Activated naive CD8-positive, alpha-beta T cell treated with anti-CD3 and anti-CD28 coated beads, Interleukin-2, amount 50 U/mL, for 24 hours (primary cell): ENCODE measurements around the gene SLC9B1.
A peak's percentile ranks its signal among the peaks of the same experiment; 100 is the strongest.

Experiments
- ATAC-seq: fragments of 150-1000 bp; cut with Tn5 transposase; one replicate; pipeline ENCODE4 v1.10.0; 2021
- DNase-seq: peaks from one replicate; pipeline ENCODE4 v3.0.0; 2021
- H3K27ac Mint-ChIP-seq: one replicate; pipeline ENCODE4 v1.8.0; 2021; ENCODE audit warnings: mild to moderate bottlenecking, mixed read lengths
- H3K27me3 Mint-ChIP-seq: one replicate; pipeline ENCODE4 v1.8.0; 2021; ENCODE audit warnings: mixed read lengths
- H3K36me3 Mint-ChIP-seq: one replicate; pipeline ENCODE4 v1.8.0; 2021; ENCODE audit warnings: low read depth, mixed read lengths
- H3K4me1 Mint-ChIP-seq: one replicate; pipeline ENCODE4 v1.8.0; 2021; ENCODE audit warnings: mixed read lengths
- H3K4me3 Mint-ChIP-seq: one replicate; pipeline ENCODE4 v1.8.0; 2021; ENCODE audit warnings: mild to moderate bottlenecking, moderate library complexity, mixed read lengths
- H3K9me3 Mint-ChIP-seq: one replicate; pipeline ENCODE4 v1.8.0; 2021; ENCODE audit warnings: mixed read lengths

The SLC9B1 gene

GRCh38 chr4:103019308-103020124 is at the start of gene SLC9B1:
Gene SLC9B1 (minus strand): TSS chr4:103019705. CDS start chr4:102991711, 27,994 bp downstream.
- ATAC-seq (peak; percentile 99), DNase-seq (peak; percentile 96)
- Mint-ChIP-seq H3K4me1 (peaks cover 20% of the 10 kb centered on the region), H3K36me3 (peaks cover 5% of the 10 kb centered on the region), H3K27ac (peak within 1 kb of the TSS; percentile 94), H3K9me3 (no peaks in the 10 kb centered on the region), H3K4me3 (peak within 1 kb of the TSS; percentile 85), H3K27me3 (no peaks in the 10 kb centered on the region)

- Mint-ChIP-seq H3K4me1 (peaks cover 35% of the 10 kb centered on the region), H3K36me3 (peaks cover 51% of the 10 kb centered on the region), H3K4me3 (no peak overlapping the region), H3K27ac (peak overlapping the region; percentile 56), H3K27me3 (no peaks in the 10 kb centered on the region), H3K9me3 (no peaks in the 10 kb centered on the region)
- ATAC-seq = peak; percentile 69
- no peak for DNase-seq
Measured at GRCh38 chr4:103067841-103068547, 48.5 kb upstream of the SLC9B1 start.

- Mint-ChIP-seq H3K27ac (no peak overlapping the region), H3K4me1 (no peaks in the 10 kb centered on the region), H3K27me3 (no peaks in the 10 kb centered on the region), H3K4me3 (no peak overlapping the region), H3K36me3 (peaks cover 38% of the 10 kb centered on the region), H3K9me3 (no peaks in the 10 kb centered on the region)
- DNase-seq = no peak
- ATAC-seq = no peak
Measured at GRCh38 chr4:103060453-103061148, 41.1 kb upstream of the SLC9B1 start.

GRCh38 chr4:103054030-103054429 is 34.5 kb upstream of the SLC9B1 start:
- DNase-seq (no peak), ATAC-seq (no peak)
- Mint-ChIP-seq H3K9me3 (no peaks in the 10 kb centered on the region), H3K27me3 (no peaks in the 10 kb centered on the region), H3K4me1 (peaks cover 10% of the 10 kb centered on the region), H3K36me3 (peaks cover 25% of the 10 kb centered on the region), H3K4me3 (no peak overlapping the region), H3K27ac (no peak overlapping the region)

- Mint-ChIP-seq H3K4me3 (no peak overlapping the region), H3K9me3 (no peaks in the 10 kb centered on the region), H3K36me3 (peaks cover 32% of the 10 kb centered on the region), H3K27ac (no peak overlapping the region), H3K27me3 (no peaks in the 10 kb centered on the region), H3K4me1 (peaks cover 10% of the 10 kb centered on the region)
- DNase-seq = no peak
- ATAC-seq = no peak
Measured at GRCh38 chr4:103052779-103053178, 33.3 kb upstream of the SLC9B1 start.

- Mint-ChIP-seq H3K9me3 (no peaks in the 10 kb centered on the region), H3K27ac (no peak overlapping the region), H3K4me3 (no peak overlapping the region), H3K27me3 (no peaks in the 10 kb centered on the region), H3K36me3 (peaks cover 36% of the 10 kb centered on the region), H3K4me1 (peaks cover 10% of the 10 kb centered on the region)
- DNase-seq (no peak), ATAC-seq (no peak)
Measured at GRCh38 chr4:103052145-103052544, 32.6 kb upstream of the SLC9B1 start.

GRCh38 chr4:103050736-103051436 is 31.4 kb upstream of the SLC9B1 start:
- DNase-seq = no peak
- no peaks in the 10 kb centered on the region for H3K27me3 Mint-ChIP-seq
- H3K36me3 Mint-ChIP-seq = peaks cover 42% of the 10 kb centered on the region
- H3K9me3 Mint-ChIP-seq = no peaks in the 10 kb centered on the region
- H3K27ac Mint-ChIP-seq = peak overlapping the region; percentile 50
- H3K4me1 Mint-ChIP-seq = peaks cover 14% of the 10 kb centered on the region
- ATAC-seq = no peak
- no peak overlapping the region for H3K4me3 Mint-ChIP-seq

GRCh38 chr4:103046416-103047290 is 27.1 kb upstream of the SLC9B1 start:
- DNase-seq (peak; percentile 16), ATAC-seq (peak; percentile 95)
- H3K9me3 Mint-ChIP-seq = no peaks in the 10 kb centered on the region
- H3K27ac Mint-ChIP-seq = no peak overlapping the region
- H3K4me3 Mint-ChIP-seq = no peak overlapping the region
- H3K27me3 Mint-ChIP-seq = no peaks in the 10 kb centered on the region
- H3K4me1 Mint-ChIP-seq = peaks cover 13% of the 10 kb centered on the region
- H3K36me3 Mint-ChIP-seq = peaks cover 49% of the 10 kb centered on the region

- no peaks in the 10 kb centered on the region for H3K27me3 Mint-ChIP-seq
- peaks cover 45% of the 10 kb centered on the region for H3K36me3 Mint-ChIP-seq
- DNase-seq = no peak
- H3K4me3 Mint-ChIP-seq = no peak overlapping the region
- no peak for ATAC-seq
- no peaks in the 10 kb centered on the region for H3K9me3 Mint-ChIP-seq
- no peak overlapping the region for H3K27ac Mint-ChIP-seq
- H3K4me1 Mint-ChIP-seq = peaks cover 4% of the 10 kb centered on the region
Measured at GRCh38 chr4:103044183-103044582, 24.7 kb upstream of the SLC9B1 start.

- H3K4me3 Mint-ChIP-seq = no peak overlapping the region
- no peak for DNase-seq
- no peak overlapping the region for H3K27ac Mint-ChIP-seq
- no peaks in the 10 kb centered on the region for H3K9me3 Mint-ChIP-seq
- no peak for ATAC-seq
- H3K36me3 Mint-ChIP-seq = peaks cover 18% of the 10 kb centered on the region
- H3K27me3 Mint-ChIP-seq = no peaks in the 10 kb centered on the region
- H3K4me1 Mint-ChIP-seq = no peaks in the 10 kb centered on the region
Measured at GRCh38 chr4:103036169-103036568, 16.7 kb upstream of the SLC9B1 start.

- Mint-ChIP-seq H3K27me3 (no peaks in the 10 kb centered on the region), H3K9me3 (no peaks in the 10 kb centered on the region)
Measured at GRCh38 chr4:103032574-103032973, 13.1 kb upstream of the SLC9B1 start.

GRCh38 chr4:103030791-103031190 is 11.3 kb upstream of the SLC9B1 start:
- Mint-ChIP-seq H3K4me3 (no peak overlapping the region), H3K4me1 (peaks cover 5% of the 10 kb centered on the region), H3K36me3 (peaks cover 23% of the 10 kb centered on the region), H3K9me3 (no peaks in the 10 kb centered on the region), H3K27ac (no peak overlapping the region), H3K27me3 (no peaks in the 10 kb centered on the region)
- DNase-seq = no peak
- ATAC-seq = no peak

More at GRCh38 chr4:103032574-103032973, 13.1 kb upstream of the SLC9B1 start:
- no peak for ATAC-seq
- H3K36me3 Mint-ChIP-seq = peaks cover 23% of the 10 kb centered on the region
- no peak overlapping the region for H3K4me3 Mint-ChIP-seq
- H3K27ac Mint-ChIP-seq = no peak overlapping the region
- no peaks in the 10 kb centered on the region for H3K4me1 Mint-ChIP-seq
- DNase-seq = no peak

- H3K27me3 Mint-ChIP-seq = no peaks in the 10 kb centered on the region
- peaks cover 8% of the 10 kb centered on the region for H3K4me1 Mint-ChIP-seq
- H3K36me3 Mint-ChIP-seq = peaks cover 24% of the 10 kb centered on the region
- ATAC-seq (no peak), DNase-seq (no peak)
- H3K27ac Mint-ChIP-seq = no peak overlapping the region
- no peak overlapping the region for H3K4me3 Mint-ChIP-seq
- no peaks in the 10 kb centered on the region for H3K9me3 Mint-ChIP-seq
Measured at GRCh38 chr4:103029300-103029699, 9.8 kb upstream of the SLC9B1 start.
